Endothelial cell of umbilical vein (primary cell): ENCODE measurements around the gene PPP2R2C. TPM values are rescaled to one million over a fixed set of nuclear protein-coding genes. Genes with fewer than 3 reads are reported as not detected.

Source experiments
- BruUV-seq: library from RNA; stranded (reverse); fragments of 400-500 nt; replicated peaks from 2 replicates; lab custom pipeline; 2021; lab: Mats Ljungman, UMichigan
- CTCF ChIA-PET: fragments of 300-600, 350-600 bp; sonication (Branson Sonifier 250); formaldehyde crosslinking; loops from one replicate; lab custom pipeline; 2021; ENCODE audit warnings: antibody characterized with exemption, inconsistent platforms; lab: Charles Lee
- POLR2A ChIA-PET: fragments of 300-600, 350-600 bp; sonication (Branson Sonifier 250); formaldehyde crosslinking; loops from one replicate; lab custom pipeline; 2021; ENCODE audit warnings: antibody characterized with exemption, inconsistent platforms; lab: Charles Lee
- DNase-seq: peaks from one replicate; pipeline ENCODE4 v3.0.0-alpha.2; 2011; ENCODE audit warnings: low read depth, low spot score
- FAIRE-seq: peaks from 2 replicates; lab custom pipeline; 2011; peaks lifted over from hg19 to GRCh38; lab: Jason Lieb, UNC
- H2AFZ ChIP-seq: 2 replicates; pipeline ENCODE4 v1.6.0; 2012; ENCODE audit warnings: low read depth, low read length, control low read depth, inconsistent platforms
- H3K27ac ChIP-seq: 2 replicates; pipeline ENCODE4 v1.5.1; 2011; ENCODE audit warnings: low read depth, mild to moderate bottlenecking, control low read depth, low read length, moderate library complexity; ENCODE audit not compliant: insufficient read depth
- H3K27me3 ChIP-seq, 2 experiments: 2 replicates each; pipeline versions ENCODE4 v1.6.0 to v1.6.1; 2011; ENCODE audit warnings: low read length in 2 of 2, mixed read lengths in 1 of 2; ENCODE audit not compliant: control insufficient read depth in 2 of 2, insufficient read depth in 2 of 2
- H3K36me3 ChIP-seq, 2 experiments: 2 replicates in 1 of 2; 3 replicates in 1 of 2; pipeline ENCODE4 v1.5.1; 2011; ENCODE audit warnings: low read length in 2 of 2, mild to moderate bottlenecking in 1 of 2, moderate library complexity in 1 of 2; ENCODE audit not compliant: control insufficient read depth in 2 of 2, insufficient read depth in 2 of 2; ENCODE audit errors: extremely low read depth in 1 of 2
- H3K4me1 ChIP-seq: 3 replicates; pipeline ENCODE4 v1.5.1; 2011; ENCODE audit warnings: mild to moderate bottlenecking, low read length; ENCODE audit not compliant: control insufficient read depth, insufficient read depth; ENCODE audit errors: extremely low read depth
- H3K4me2 ChIP-seq: 2 replicates; pipeline ENCODE4 v1.6.1; 2011; ENCODE audit warnings: low read length, control low read depth, mixed read lengths; ENCODE audit not compliant: insufficient read depth
- H3K4me3 ChIP-seq, 3 experiments: fragments of 200-600 bp in 1 of 3; sonication (generic), shearing (Covaris generic) in 1 of 3; replicated peaks in 1 of 3; 2 replicates each; pipeline ENCODE4 v1.5.1; 2011 to 2016; ENCODE audit warnings: control low read depth in 3 of 3, low read length in 3 of 3, mild to moderate bottlenecking in 2 of 3, inconsistent platforms in 1 of 3, low read depth in 1 of 3, moderate library complexity in 1 of 3; ENCODE audit not compliant: insufficient read depth in 1 of 3
- H3K79me2 ChIP-seq: 2 replicates; pipeline ENCODE4 v1.6.0; 2012; ENCODE audit warnings: low read length, inconsistent platforms; ENCODE audit not compliant: control insufficient read depth, insufficient read depth
- H3K9ac ChIP-seq: replicated peaks from 2 replicates; pipeline ENCODE3; 2011; ENCODE audit warnings: low read length, control low read depth; ENCODE audit not compliant: insufficient read depth; ENCODE audit errors: extremely low read depth
- H3K9me1 ChIP-seq: replicated peaks from 3 replicates; pipeline ENCODE4 v1.6.0; 2011; ENCODE audit warnings: mild to moderate bottlenecking, low read length; ENCODE audit not compliant: control insufficient read depth, insufficient read depth; ENCODE audit errors: extremely low read depth
- H3K9me3 ChIP-seq: replicated peaks from 2 replicates; pipeline ENCODE4 v1.5.1; 2012; ENCODE audit warnings: low read length, inconsistent platforms; ENCODE audit not compliant: control insufficient read depth, insufficient read depth
- H4K20me1 ChIP-seq: replicated peaks from 2 replicates; pipeline ENCODE3; 2011; ENCODE audit warnings: mild to moderate bottlenecking, low read length; ENCODE audit not compliant: control insufficient read depth, insufficient read depth; ENCODE audit errors: extremely low read depth
- EZH2 ChIP-seq: IDR thresholded peaks from 2 replicates; pipeline ENCODE4 v1.6.1; 2012; ENCODE audit warnings: borderline replicate concordance, low read depth, mild to moderate bottlenecking, moderate library complexity, low read length, inconsistent platforms; ENCODE audit not compliant: severe bottlenecking
- FOS ChIP-seq: IDR thresholded peaks from 2 replicates; pipeline ENCODE4 v1.6.1; 2011; ENCODE audit warnings: mild to moderate bottlenecking, low read length, moderate library complexity, borderline replicate concordance; ENCODE audit not compliant: insufficient read depth
- GATA2 ChIP-seq: IDR thresholded peaks from 2 replicates; pipeline ENCODE4 v1.7.0; 2011; ENCODE audit warnings: low read depth, mild to moderate bottlenecking, moderate library complexity, mixed read lengths, low read length; ENCODE audit not compliant: insufficient read length, insufficient read depth
- JUN ChIP-seq: IDR thresholded peaks from 2 replicates; pipeline ENCODE4 v1.6.1; 2011; ENCODE audit warnings: borderline replicate concordance, low read depth; ENCODE audit not compliant: insufficient read length, insufficient read depth
- MYC ChIP-seq: IDR thresholded peaks from one replicate; pipeline ENCODE4 v1.6.1; 2011; ENCODE audit warnings: mild to moderate bottlenecking, low read depth, low read length
- POLR2A ChIP-seq: IDR thresholded peaks from 2 replicates; pipeline ENCODE4 v1.6.1; 2012; ENCODE audit warnings: low read depth, mild to moderate bottlenecking, control low read depth, low read length
- POLR2AphosphoS5 ChIP-seq: IDR thresholded peaks from 2 replicates; pipeline ENCODE4 v1.6.1; 2012; ENCODE audit warnings: low read depth, mild to moderate bottlenecking, control low read depth, low read length, moderate library complexity; ENCODE audit not compliant: insufficient read depth
- dilution Hi-C: fragments of 300-500 bp; cut with MboI; formaldehyde crosslinking; loops from one replicate; pipeline ENCODE4 v1.15.0; 2019; ENCODE audit warnings: low sequenced_read_pairs; ENCODE audit not compliant: extremely low pct_ligation_motif_present
- intact Hi-C: fragments of 100-400 bp; cut with micrococcal nuclease; formaldehyde crosslinking; loops from one replicate; pipeline ENCODE4 v1.10.0; 2022
- polyA plus RNA-seq, 4 experiments: library from polyadenylated mRNA; depleted of rRNA in 3 of 4; stranded (reverse) in 3 of 4; unstranded in 1 of 4; fragments of >200 nt; gene quantifications; 2 replicates each; pipeline versions ENCODE4 v1.2.1 to v1.2.3, GENCODE V29; 2011 to 2012; ENCODE audit warnings: missing spikeins in 1 of 4
- total RNA-seq: library from RNA; stranded (reverse); gene quantifications from 2 replicates; pipeline ENCODE4 v1.2.3, GENCODE V29; 2021
- TF ChIP-seq, protein P1 (sequence below): IDR thresholded peaks from 2 replicates; pipeline ENCODE4 v1.6.1; 2011; ENCODE audit not compliant: insufficient read depth, insufficient read length
- TF ChIP-seq, protein P2 (sequence below), 2 donors: IDR thresholded peaks; 1 replicate in 1 of 2; 2 replicates in 1 of 2; pipeline ENCODE4 v1.5.1; 2011; ENCODE audit warnings: low read length in 2 of 2, mild to moderate bottlenecking in 2 of 2, moderate library complexity in 2 of 2, control low read depth in 1 of 2, inconsistent platforms in 1 of 2, low read depth in 1 of 2; ENCODE audit not compliant: insufficient read depth in 1 of 2; ENCODE audit errors: extremely low read depth in 1 of 2

The PPP2R2C gene
- total and polyA plus RNA-seq, 2 donors (not counting 3 experiments of a cell fraction or from before 2014, with no cell fraction given) = 0.03 to 0.09 TPM

DNA sequence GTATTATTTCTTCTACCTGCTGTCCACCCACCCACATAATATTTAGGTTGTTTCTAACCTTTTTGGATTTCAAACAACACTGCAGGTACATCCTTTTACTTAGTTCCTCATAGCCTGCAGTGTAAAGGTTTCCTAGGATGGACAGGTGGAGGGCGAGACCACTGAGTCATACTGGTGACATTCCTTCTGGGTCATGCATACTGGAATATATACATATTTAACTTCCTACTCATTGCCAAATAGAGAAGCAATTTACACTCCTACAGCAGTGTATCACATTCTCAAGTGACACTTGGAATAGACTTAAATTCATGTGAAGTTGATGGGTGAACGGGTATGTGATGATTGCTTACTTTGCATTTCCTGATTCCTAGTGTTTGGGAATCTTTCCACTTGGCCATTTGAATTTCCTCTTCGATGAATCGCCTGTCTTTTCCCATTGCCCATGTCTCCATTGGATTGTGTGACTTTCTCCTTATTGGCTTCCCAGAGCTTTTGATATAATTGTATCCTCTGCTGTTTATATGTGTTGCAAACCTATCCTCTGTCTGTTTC, 8.2 kb upstream of the PPP2R2C start:
- ChIA-PET CTCF (no interaction called here), POLR2A (no interaction called here)
- no peaks in the 10 kb centered on the region for H3K4me1 ChIP-seq
- no peak overlapping the region for H2AFZ ChIP-seq
- H3K9me3 ChIP-seq = no peaks in the 10 kb centered on the region
- no peak overlapping the region for H3K4me3 ChIP-seq
- H3K9ac ChIP-seq = no peak overlapping the region
- FAIRE-seq = no peak
- intact Hi-C loops = no loop called here
- no peak overlapping the region for H3K4me2 ChIP-seq
- H3K79me2 ChIP-seq = no peaks in the 10 kb centered on the region
- H3K27ac ChIP-seq = no peak overlapping the region
- H3K27me3 ChIP-seq = peaks cover 0 to 5% of the 10 kb centered on the region in 2 experiments
- no peaks in the 10 kb centered on the region for H3K36me3 ChIP-seq
- H4K20me1 ChIP-seq = no peaks in the 10 kb centered on the region
- DNase-seq = no peak
- TF ChIP-seq, protein P1, sequence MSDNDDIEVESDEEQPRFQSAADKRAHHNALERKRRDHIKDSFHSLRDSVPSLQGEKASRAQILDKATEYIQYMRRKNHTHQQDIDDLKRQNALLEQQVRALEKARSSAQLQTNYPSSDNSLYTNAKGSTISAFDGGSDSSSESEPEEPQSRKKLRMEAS = no peak
- TF ChIP-seq GATA2 = no peak
- TF ChIP-seq JUN = no peak
- no peak for TF ChIP-seq POLR2AphosphoS5
- TF ChIP-seq, protein P2, sequence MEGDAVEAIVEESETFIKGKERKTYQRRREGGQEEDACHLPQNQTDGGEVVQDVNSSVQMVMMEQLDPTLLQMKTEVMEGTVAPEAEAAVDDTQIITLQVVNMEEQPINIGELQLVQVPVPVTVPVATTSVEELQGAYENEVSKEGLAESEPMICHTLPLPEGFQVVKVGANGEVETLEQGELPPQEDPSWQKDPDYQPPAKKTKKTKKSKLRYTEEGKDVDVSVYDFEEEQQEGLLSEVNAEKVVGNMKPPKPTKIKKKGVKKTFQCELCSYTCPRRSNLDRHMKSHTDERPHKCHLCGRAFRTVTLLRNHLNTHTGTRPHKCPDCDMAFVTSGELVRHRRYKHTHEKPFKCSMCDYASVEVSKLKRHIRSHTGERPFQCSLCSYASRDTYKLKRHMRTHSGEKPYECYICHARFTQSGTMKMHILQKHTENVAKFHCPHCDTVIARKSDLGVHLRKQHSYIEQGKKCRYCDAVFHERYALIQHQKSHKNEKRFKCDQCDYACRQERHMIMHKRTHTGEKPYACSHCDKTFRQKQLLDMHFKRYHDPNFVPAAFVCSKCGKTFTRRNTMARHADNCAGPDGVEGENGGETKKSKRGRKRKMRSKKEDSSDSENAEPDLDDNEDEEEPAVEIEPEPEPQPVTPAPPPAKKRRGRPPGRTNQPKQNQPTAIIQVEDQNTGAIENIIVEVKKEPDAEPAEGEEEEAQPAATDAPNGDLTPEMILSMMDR (IDR thresholded peaks at IDR 0.05; ENCODE audit: extremely low read depth in 1 of 2, insufficient read depth in 1 of 2, low read depth in 1 of 2, low read length in 2 of 2) = no peak
- TF ChIP-seq POLR2A = no peak
- TF ChIP-seq MYC = no peak
- TF ChIP-seq FOS = no peak
- TF ChIP-seq EZH2 = no peak
- dilution Hi-C loops = no loop called here
- H3K9me1 ChIP-seq = no peaks in the 10 kb centered on the region
- no TSS peak for BruUV-seq
